ENCODE results near the gene CMKLR1. TPM values are rescaled to one million over a fixed set of nuclear protein-coding genes. Genes with fewer than 3 reads are reported as not detected.

Gene CMKLR1
- total RNA-seq, 1 donor from 2014 or later = not detected

DNA sequence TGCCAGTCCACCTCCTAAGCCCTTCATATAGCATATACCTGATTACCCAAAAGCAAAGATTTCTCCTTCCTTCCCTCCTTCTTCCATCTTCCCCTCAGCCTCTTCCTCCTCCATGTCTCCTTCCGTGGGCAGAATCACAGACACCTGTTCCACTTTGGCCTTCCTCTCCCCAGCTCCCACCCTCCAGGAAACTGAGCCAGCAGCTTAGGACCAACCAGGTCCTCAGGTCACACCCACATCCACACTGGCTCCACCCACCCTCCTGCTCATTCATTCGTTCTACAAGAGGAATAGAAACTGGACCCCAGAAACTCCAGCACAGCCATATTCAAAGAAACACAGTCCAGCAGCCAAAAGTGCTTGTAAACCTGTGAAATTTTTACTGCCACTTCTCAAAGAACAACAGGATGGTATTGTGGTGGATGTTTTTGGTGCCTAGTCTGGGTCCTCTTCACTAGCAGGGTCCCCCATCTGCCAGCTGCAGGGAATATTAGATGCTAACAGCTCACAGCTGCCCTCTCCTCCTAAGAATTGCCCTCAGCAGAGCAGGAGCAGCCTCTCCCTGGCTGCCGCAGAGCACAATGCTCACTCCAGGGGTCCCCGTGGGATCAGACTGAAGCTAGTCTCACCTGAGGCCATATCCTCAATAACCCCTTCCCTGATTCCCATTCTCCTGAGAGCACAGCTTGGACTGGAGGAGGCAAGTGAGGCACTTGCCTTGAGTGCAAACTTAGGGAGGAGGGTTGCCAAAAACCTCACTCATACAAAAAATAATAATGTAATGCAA lies 18.4 kb downstream of the CMKLR1 start:
- H3K4me2 ChIP-seq = no peak overlapping the region
- TF ChIP-seq, protein P1, sequence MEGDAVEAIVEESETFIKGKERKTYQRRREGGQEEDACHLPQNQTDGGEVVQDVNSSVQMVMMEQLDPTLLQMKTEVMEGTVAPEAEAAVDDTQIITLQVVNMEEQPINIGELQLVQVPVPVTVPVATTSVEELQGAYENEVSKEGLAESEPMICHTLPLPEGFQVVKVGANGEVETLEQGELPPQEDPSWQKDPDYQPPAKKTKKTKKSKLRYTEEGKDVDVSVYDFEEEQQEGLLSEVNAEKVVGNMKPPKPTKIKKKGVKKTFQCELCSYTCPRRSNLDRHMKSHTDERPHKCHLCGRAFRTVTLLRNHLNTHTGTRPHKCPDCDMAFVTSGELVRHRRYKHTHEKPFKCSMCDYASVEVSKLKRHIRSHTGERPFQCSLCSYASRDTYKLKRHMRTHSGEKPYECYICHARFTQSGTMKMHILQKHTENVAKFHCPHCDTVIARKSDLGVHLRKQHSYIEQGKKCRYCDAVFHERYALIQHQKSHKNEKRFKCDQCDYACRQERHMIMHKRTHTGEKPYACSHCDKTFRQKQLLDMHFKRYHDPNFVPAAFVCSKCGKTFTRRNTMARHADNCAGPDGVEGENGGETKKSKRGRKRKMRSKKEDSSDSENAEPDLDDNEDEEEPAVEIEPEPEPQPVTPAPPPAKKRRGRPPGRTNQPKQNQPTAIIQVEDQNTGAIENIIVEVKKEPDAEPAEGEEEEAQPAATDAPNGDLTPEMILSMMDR (IDR thresholded peaks at IDR 0.05) = no peak
- no peak for TF ChIP-seq EZH2 (IDR thresholded peaks at IDR 0.05)
- TF ChIP-seq EZH2phosphoT487 (IDR thresholded peaks at IDR 0.05) = no peak
- no peak overlapping the region for H3K9ac ChIP-seq
- H3K9me3 ChIP-seq (ENCODE audit: low read depth) = no peaks in the 10 kb centered on the region
- no peaks in the 10 kb centered on the region for H3K36me3 Mint-ChIP-seq
- no peaks in the 10 kb centered on the region for H3K36me3 ChIP-seq
- no peak overlapping the region for H2AFZ ChIP-seq (replicated peaks)
- no peaks in the 10 kb centered on the region for H3K79me2 ChIP-seq (ENCODE audit: low read depth)
- H3K4me1 Mint-ChIP-seq = peaks cover 22% of the 10 kb centered on the region
- peaks cover 11% of the 10 kb centered on the region for H3K4me1 ChIP-seq
- no peak overlapping the region for H3K4me3 Mint-ChIP-seq
- peaks cover 15% of the 10 kb centered on the region for H3F3A ChIP-seq (ENCODE audit: low read depth)
- no peaks in the 10 kb centered on the region for H4K20me1 ChIP-seq (ENCODE audit: low read depth)
- DNase-seq (ENCODE audit: low spot score) = no peak
- H3K27ac ChIP-seq = no peak overlapping the region
- H3K9me3 Mint-ChIP-seq = peaks cover 2% of the 10 kb centered on the region
- H3K27me3 ChIP-seq = no peaks in the 10 kb centered on the region
- peak overlapping the region; percentile 74 for H3K27ac Mint-ChIP-seq
- peaks cover 14% of the 10 kb centered on the region for H3K27me3 Mint-ChIP-seq (ENCODE audit: insufficient read depth, low read depth)
- no peak overlapping the region for H3K4me3 ChIP-seq

DNA sequence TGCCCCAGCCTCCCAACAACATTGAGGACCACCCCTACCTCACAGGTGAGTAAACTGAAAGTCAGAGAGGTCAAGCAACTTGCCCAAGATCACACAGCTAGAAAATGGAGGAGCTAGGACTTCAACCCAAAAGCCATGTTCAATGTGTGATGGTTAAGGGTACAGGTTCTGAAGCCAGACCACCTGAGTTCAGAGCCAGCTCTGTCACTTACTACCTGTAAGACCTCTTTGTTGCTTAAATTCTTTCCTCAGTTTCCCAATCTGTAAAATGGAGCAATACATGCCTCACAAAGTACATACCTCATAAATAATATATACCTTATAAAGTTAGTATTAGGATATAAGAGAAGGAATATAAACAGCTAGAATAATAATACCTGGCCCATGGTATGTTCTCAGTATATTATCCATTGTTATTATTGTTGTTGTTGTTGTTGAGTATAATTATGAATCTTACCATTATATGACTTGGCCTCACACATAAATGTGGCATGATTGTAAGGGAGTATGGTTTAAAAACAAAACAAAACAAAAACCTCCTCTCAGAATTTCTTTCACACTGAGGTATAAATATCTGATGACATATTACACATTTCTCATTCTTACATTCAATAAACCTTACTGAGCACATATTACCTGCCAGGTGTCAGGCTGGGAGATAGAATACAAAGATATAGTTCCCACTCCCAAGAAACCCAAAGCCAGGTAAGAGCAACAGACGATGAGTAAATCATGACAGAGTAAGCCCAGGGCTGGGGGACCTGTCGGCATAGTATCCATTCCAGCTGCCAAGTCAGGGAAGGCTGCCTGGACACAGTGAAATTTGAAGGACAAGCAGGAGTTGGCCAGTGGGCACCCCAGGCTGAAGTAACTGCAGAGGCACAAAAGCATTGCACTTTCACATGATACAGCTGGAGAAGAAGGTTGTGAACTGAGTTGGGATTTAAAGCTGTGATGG lies 19.6 kb downstream of the CMKLR1 start:
- Histone ChIP-seq H3K9ac (no peak overlapping the region), H4K20me1 (ENCODE audit: low read depth) (no peaks in the 10 kb centered on the region), H3K36me3 (no peaks in the 10 kb centered on the region), H3K27me3 (no peaks in the 10 kb centered on the region), H3F3A (ENCODE audit: low read depth) (peaks cover 17% of the 10 kb centered on the region), H3K4me1 (peaks cover 12% of the 10 kb centered on the region), H2AFZ (replicated peaks) (no peak overlapping the region), H3K4me3 (no peak overlapping the region), H3K9me3 (ENCODE audit: low read depth) (no peaks in the 10 kb centered on the region), H3K4me2 (no peak overlapping the region), H3K79me2 (ENCODE audit: low read depth) (no peaks in the 10 kb centered on the region), H3K27ac (no peak overlapping the region)
- Mint-ChIP-seq H3K27ac (no peak overlapping the region), H3K36me3 (no peaks in the 10 kb centered on the region), H3K9me3 (peaks cover 2% of the 10 kb centered on the region), H3K4me1 (peaks cover 23% of the 10 kb centered on the region), H3K27me3 (ENCODE audit: insufficient read depth, low read depth) (peaks cover 9% of the 10 kb centered on the region), H3K4me3 (no peak overlapping the region)
- DNase-seq (ENCODE audit: low spot score) = no peak
- TF ChIP-seq EZH2 (IDR thresholded peaks at IDR 0.05) (no peak), EZH2phosphoT487 (IDR thresholded peaks at IDR 0.05) (no peak)
- TF ChIP-seq, protein P1 (IDR thresholded peaks at IDR 0.05) = no peak

DNA sequence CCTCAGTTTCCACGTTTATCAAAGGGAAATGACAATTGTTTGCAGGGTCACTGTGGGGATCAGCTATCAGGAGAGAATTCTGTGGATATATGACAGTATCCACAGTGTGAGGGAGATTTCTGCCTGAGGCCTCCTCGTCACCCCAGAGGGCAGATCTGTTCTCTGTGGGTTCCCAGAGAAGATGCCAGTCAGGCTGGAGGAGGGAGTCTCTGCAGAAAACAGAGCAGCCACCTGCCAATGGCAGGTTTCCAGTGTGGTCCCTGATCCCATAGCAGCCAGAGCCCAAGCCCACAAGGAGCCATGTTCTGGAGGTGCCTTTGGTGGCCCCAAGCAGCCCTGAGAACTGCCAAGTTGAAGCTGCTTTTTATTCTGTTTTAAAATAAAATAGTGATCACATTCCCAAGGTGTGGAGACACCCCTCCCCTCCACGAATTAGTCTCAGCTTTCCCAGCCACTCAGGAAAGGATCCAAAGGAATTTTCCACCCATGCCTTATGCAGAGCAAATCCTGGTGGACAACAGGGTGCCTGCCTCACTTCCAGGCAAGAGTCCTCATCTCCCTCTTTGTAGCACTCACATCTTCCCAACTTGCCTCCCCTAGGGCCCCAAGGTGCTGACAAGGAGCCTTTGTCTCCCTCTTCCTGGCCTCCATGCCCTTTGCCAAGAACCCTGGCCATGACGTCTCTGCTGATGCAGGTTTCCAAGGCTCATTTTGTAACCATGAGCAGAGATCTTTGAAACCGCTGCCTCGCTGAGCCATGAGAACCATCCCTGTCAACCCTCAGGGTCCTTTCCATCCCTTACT lies 20.4 kb downstream of the CMKLR1 start:
- no peaks in the 10 kb centered on the region for H3K27me3 ChIP-seq
- Mint-ChIP-seq H3K27ac (no peak overlapping the region), H3K36me3 (no peaks in the 10 kb centered on the region), H3K4me3 (no peak overlapping the region), H3K9me3 (peaks cover 2% of the 10 kb centered on the region), H3K4me1 (peaks cover 28% of the 10 kb centered on the region), H3K27me3 (ENCODE audit: insufficient read depth, low read depth) (peaks cover 9% of the 10 kb centered on the region)
- H3K9ac ChIP-seq = no peak overlapping the region
- H3K4me2 ChIP-seq = no peak overlapping the region
- no peak overlapping the region for H2AFZ ChIP-seq (replicated peaks)
- no peaks in the 10 kb centered on the region for H4K20me1 ChIP-seq (ENCODE audit: low read depth)
- peaks cover 12% of the 10 kb centered on the region for H3K4me1 ChIP-seq
- no peaks in the 10 kb centered on the region for H3K79me2 ChIP-seq (ENCODE audit: low read depth)
- peaks cover 17% of the 10 kb centered on the region for H3F3A ChIP-seq (ENCODE audit: low read depth)
- no peaks in the 10 kb centered on the region for H3K9me3 ChIP-seq (ENCODE audit: low read depth)
- TF ChIP-seq EZH2phosphoT487 (IDR thresholded peaks at IDR 0.05) (no peak), EZH2 (IDR thresholded peaks at IDR 0.05) (no peak)
- TF ChIP-seq, protein P1 (IDR thresholded peaks at IDR 0.05) = no peak
- H3K36me3 ChIP-seq = no peaks in the 10 kb centered on the region
- DNase-seq (ENCODE audit: low spot score) = no peak
- H3K27ac ChIP-seq = no peak overlapping the region
- no peak overlapping the region for H3K4me3 ChIP-seq

Data from neural progenitor cell (in vitro differentiated cells).